ENCODE measurements around the gene ATP6V0A4. TPM values are rescaled to one million over a fixed set of nuclear protein-coding genes. Genes with fewer than 3 reads are reported as not detected.

The ATP6V0A4 gene
- 0.21 and 0.48 TPM in 2 replicates for total RNA-seq

GRCh38 chr7:138797715-138798320 is at the start of gene ATP6V0A4, which contains the start of gene TMEM213:
ATP6V0A4 (minus strand) TSS chr7:138798196; CDS start chr7:138771247, 26,949 bp downstream.
TMEM213 (plus strand) TSS chr7:138797994; CDS start chr7:138798105, 111 bp downstream.

GRCh38 chr7:138700857-138701536 is 97.0 kb downstream of the ATP6V0A4 start, which contains the start of gene SVOPL:
SVOPL (minus strand) TSS chr7:138701362; CDS start chr7:138679045, 22,317 bp downstream.

Other genes starting within 250 kb of the ATP6V0A4 start
- gene SVOPL, start 96.8 kb downstream of the ATP6V0A4 start, total RNA-seq, result not detected in 2 replicates
- not detected in 2 replicates for gene TMEM213, start 202 bp downstream of the ATP6V0A4 start, total RNA-seq
- 0.21 and 0.96 TPM in 2 replicates for gene KIAA1549, start 183.2 kb upstream of the ATP6V0A4 start, total RNA-seq
- 16.2 and 23.4 TPM in 2 replicates for gene ZC3HAV1L, start 237.8 kb upstream of the ATP6V0A4 start, total RNA-seq

Data from tracheal epithelial cell (primary cell).